HEK293 (cell line): Measurements from ENCODE around the gene NEU4.
"Not testable (repeated sequence)": the region's sequence is repeated elsewhere in the genome, so short reads cannot be mapped to it uniquely, and the experiment has no call there.

ENCODE experiments used
- CTCF ChIP-seq: fragments of 450-650 bp; formaldehyde crosslinking; IDR thresholded peaks from 2 replicates; pipeline ENCODE4 v1.5.1; 2016; ENCODE audit warnings: missing biosample characterization, missing genetic modification characterization
- PATZ1 ChIP-seq: fragments of 450-650 bp; formaldehyde crosslinking; IDR thresholded peaks from 2 replicates; pipeline ENCODE4 v1.5.1; 2016; ENCODE audit warnings: missing biosample characterization, missing genetic modification characterization
- PBX3 ChIP-seq: sonication (generic); formaldehyde crosslinking; IDR thresholded peaks from 2 replicates; pipeline ENCODE4 v1.8.1; 2022; ENCODE audit warnings: mild to moderate bottlenecking, moderate library complexity, missing genetic modification reagents
- SALL2 ChIP-seq: fragments of 450-650 bp; formaldehyde crosslinking; IDR thresholded peaks from 2 replicates; pipeline ENCODE4 v1.5.0; 2017; ENCODE audit warnings: missing biosample characterization, mild to moderate bottlenecking, missing genetic modification characterization, borderline replicate concordance
- YY1 ChIP-seq: fragments of 450-650 bp; formaldehyde crosslinking; IDR thresholded peaks from 2 replicates; pipeline ENCODE4 v1.5.1; 2018; ENCODE audit warnings: missing biosample characterization, missing genetic modification characterization
- ZNF324 ChIP-seq: fragments of 450-650 bp; formaldehyde crosslinking; IDR thresholded peaks from 2 replicates; pipeline ENCODE4 v1.5.1; 2016; ENCODE audit warnings: missing biosample characterization, missing genetic modification characterization
- ZNF366 ChIP-seq: fragments of 450-650 bp; formaldehyde crosslinking; conservative IDR thresholded peaks from 2 replicates; pipeline ENCODE4 v1.5.1; 2016; ENCODE audit warnings: missing biosample characterization, missing genetic modification characterization
- ZNF596 ChIP-seq: fragments of 450-650 bp; IDR thresholded peaks from 2 replicates; pipeline ENCODE4 v1.5.0; 2018; ENCODE audit warnings: missing biosample characterization, mild to moderate bottlenecking, missing genetic modification characterization, moderate library complexity
- ZNF768 ChIP-seq: fragments of 450-650 bp; formaldehyde crosslinking; IDR thresholded peaks from 2 replicates; pipeline ENCODE4 v1.5.1; 2018; ENCODE audit warnings: missing biosample characterization, mild to moderate bottlenecking, missing genetic modification characterization
- ZSCAN16 ChIP-seq: fragments of 450-650 bp; formaldehyde crosslinking; IDR thresholded peaks from 2 replicates; pipeline ENCODE4 v1.5.1; 2016; ENCODE audit warnings: missing biosample characterization, missing genetic modification characterization

GRCh38 chr2:241823531-241824437, 14.8 kb downstream of the NEU4 start:
- not testable (repeated sequence) for TF ChIP-seq CTCF (tag by site-specific recombination); ZNF324; PATZ1; ZNF366 (tag by site-specific recombination); YY1 (tag by site-specific recombination); ZNF768 (tag by site-specific recombination); PBX3; SALL2; ZSCAN16 (tag by site-specific recombination); ZNF596 (tag by site-specific recombination)
